Measurements from ENCODE around the gene DCC.

- TF ChIP-seq POLR2A (IDR thresholded peaks at IDR 0.05), result no peak
- no peak for TF ChIP-seq CTCF (IDR thresholded peaks at IDR 0.05)
Measured at GRCh38 chr18:53551868-53552426, 1212.0 kb downstream of the DCC start.
